ENCODE results near the gene RASSF9.

RASSF9 gene

GRCh38 chr12:85775091-85775490, 61.1 kb downstream of the RASSF9 start:
- TF ChIP-seq, protein P1, sequence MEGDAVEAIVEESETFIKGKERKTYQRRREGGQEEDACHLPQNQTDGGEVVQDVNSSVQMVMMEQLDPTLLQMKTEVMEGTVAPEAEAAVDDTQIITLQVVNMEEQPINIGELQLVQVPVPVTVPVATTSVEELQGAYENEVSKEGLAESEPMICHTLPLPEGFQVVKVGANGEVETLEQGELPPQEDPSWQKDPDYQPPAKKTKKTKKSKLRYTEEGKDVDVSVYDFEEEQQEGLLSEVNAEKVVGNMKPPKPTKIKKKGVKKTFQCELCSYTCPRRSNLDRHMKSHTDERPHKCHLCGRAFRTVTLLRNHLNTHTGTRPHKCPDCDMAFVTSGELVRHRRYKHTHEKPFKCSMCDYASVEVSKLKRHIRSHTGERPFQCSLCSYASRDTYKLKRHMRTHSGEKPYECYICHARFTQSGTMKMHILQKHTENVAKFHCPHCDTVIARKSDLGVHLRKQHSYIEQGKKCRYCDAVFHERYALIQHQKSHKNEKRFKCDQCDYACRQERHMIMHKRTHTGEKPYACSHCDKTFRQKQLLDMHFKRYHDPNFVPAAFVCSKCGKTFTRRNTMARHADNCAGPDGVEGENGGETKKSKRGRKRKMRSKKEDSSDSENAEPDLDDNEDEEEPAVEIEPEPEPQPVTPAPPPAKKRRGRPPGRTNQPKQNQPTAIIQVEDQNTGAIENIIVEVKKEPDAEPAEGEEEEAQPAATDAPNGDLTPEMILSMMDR (IDR thresholded peaks at IDR 0.05; ENCODE audit: borderline replicate concordance, control extremely low read depth, extremely low read depth, insufficient read depth, missing control alignments): no peak
- in situ Hi-C loops (cut with MboI; ENCODE audit: low sequenced_read_pairs, unreplicated experiment): no loop called here
- DNase-seq (ENCODE audit: low spot score): no peak

DNA sequence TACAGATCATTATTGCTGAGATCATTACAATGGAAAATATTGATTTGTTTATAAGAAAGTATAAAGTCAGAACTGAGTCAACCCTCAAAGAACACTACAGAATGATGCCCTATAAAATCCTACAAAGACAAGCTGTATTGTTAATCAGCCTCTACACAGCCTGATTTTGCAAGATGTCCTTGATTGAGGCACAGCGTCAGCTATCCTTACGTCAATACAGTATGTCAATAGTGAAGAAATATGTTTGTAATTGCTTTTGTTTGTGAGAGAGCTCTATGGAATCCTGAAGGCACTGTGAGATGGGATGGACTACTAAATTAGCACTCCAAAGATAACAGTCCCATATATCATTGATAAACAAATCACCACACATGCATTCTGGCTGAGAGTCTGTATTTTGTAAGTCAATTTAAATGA, 70.7 kb downstream of the RASSF9 start:
- no peak for DNase-seq (ENCODE audit: low spot score)
- TF ChIP-seq, protein P1 (IDR thresholded peaks at IDR 0.05; ENCODE audit: borderline replicate concordance, control extremely low read depth, extremely low read depth, insufficient read depth, missing control alignments): no peak
- in situ Hi-C loops (cut with MboI; ENCODE audit: low sequenced_read_pairs, unreplicated experiment): no loop called here

- in situ Hi-C loops (cut with MboI; ENCODE audit: low sequenced_read_pairs, unreplicated experiment): no loop called here
- TF ChIP-seq, protein P1 (IDR thresholded peaks at IDR 0.05; ENCODE audit: borderline replicate concordance, control extremely low read depth, extremely low read depth, insufficient read depth, missing control alignments): no peak
- DNase-seq (ENCODE audit: low spot score): no peak
Observed at GRCh38 chr12:85759623-85760022, 76.6 kb downstream of the RASSF9 start.

DNA sequence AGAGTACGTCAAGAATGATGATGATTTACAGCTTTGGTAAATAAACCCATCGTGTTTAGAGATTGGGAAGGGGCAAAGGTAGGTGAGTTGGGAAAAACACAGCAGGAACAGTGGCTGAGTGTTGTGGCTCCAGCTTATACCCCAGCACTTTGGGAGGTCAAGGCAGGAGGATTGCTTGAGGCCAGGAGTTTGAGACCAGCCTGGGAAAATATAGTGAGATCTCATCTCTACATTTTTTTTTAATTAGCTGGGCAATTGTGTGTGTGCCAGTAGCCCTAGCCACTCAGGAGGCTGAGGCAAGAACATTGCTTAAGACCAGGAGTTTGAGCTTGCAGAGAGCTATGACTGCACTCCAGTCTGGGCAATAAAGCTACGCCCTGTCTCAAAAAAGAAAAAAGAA, 77.1 kb downstream of the RASSF9 start:
- in situ Hi-C loops (cut with MboI; ENCODE audit: low sequenced_read_pairs, unreplicated experiment): no loop called here
- TF ChIP-seq, protein P1 (IDR thresholded peaks at IDR 0.05; ENCODE audit: borderline replicate concordance, control extremely low read depth, extremely low read depth, insufficient read depth, missing control alignments): no peak
- DNase-seq (ENCODE audit: low spot score): no peak

GRCh38 chr12:85755760-85756159, 80.4 kb downstream of the RASSF9 start:
- DNase-seq (ENCODE audit: low spot score): no peak
- TF ChIP-seq, protein P1 (IDR thresholded peaks at IDR 0.05; ENCODE audit: borderline replicate concordance, control extremely low read depth, extremely low read depth, insufficient read depth, missing control alignments): no peak
- in situ Hi-C loops (cut with MboI; ENCODE audit: low sequenced_read_pairs, unreplicated experiment): no loop called here

All from GM13976 (cell line).